Natural killer cell (primary cell): ENCODE data around the gene DGKB. TPM values are rescaled to one million over a fixed set of nuclear protein-coding genes. Genes with fewer than 3 reads are reported as not detected.

ENCODE experiments used
- ATAC-seq, 3 donors: fragments of 150-1000 bp in 2 of 3; fragments of 200-7000 bp in 1 of 3; cut with Tn5 transposase; 1 replicate in 1 of 3; 2 replicates in 2 of 3; pipeline ENCODE4 v1.10.0; 2021; ENCODE audit warnings: mild to moderate bottlenecking in 2 of 3, moderate library complexity in 2 of 3
- DNase-seq, 2 donors: peaks; one replicate each; pipeline versions ENCODE4 v3.0.0 to v3.0.0-alpha.2; 2013 to 2021; ENCODE audit warnings: mixed read lengths in 1 of 2
- H3K27ac ChIP-seq: one replicate; pipeline ENCODE4 v1.5.1; 2013; ENCODE audit warnings: mild to moderate bottlenecking, low read length
- H3K27me3 ChIP-seq: one replicate; pipeline ENCODE4 v1.6.1; 2013; ENCODE audit warnings: low read length; ENCODE audit not compliant: control insufficient read depth, insufficient read depth
- H3K36me3 ChIP-seq: one replicate; pipeline ENCODE4 v1.6.1; 2013; ENCODE audit warnings: low read length; ENCODE audit not compliant: control insufficient read depth, insufficient read depth
- H3K4me1 ChIP-seq: one replicate; pipeline ENCODE4 v1.6.1; 2013; ENCODE audit warnings: low read length; ENCODE audit not compliant: control insufficient read depth, insufficient read depth
- H3K4me3 ChIP-seq: one replicate; pipeline ENCODE4 v1.5.1; 2013; ENCODE audit warnings: low read length
- H3K9me3 ChIP-seq: one replicate; pipeline ENCODE4 v1.6.1; 2013; ENCODE audit warnings: low read length; ENCODE audit not compliant: control insufficient read depth, insufficient read depth
- H3K27ac Mint-ChIP-seq, 2 donors: one replicate each; pipeline ENCODE4 v1.8.0; 2022; ENCODE audit warnings: mild to moderate bottlenecking in 2 of 2, mixed read lengths in 2 of 2, moderate library complexity in 1 of 2
- H3K27me3 Mint-ChIP-seq, 2 donors: one replicate each; pipeline ENCODE4 v1.8.0; 2022; ENCODE audit warnings: low read depth in 2 of 2, mixed read lengths in 2 of 2
- H3K36me3 Mint-ChIP-seq: one replicate; pipeline ENCODE4 v1.8.0; 2022; ENCODE audit warnings: mixed read lengths
- H3K4me1 Mint-ChIP-seq, 2 donors: one replicate each; pipeline ENCODE4 v1.8.0; 2022; ENCODE audit warnings: mixed read lengths in 2 of 2
- H3K4me3 Mint-ChIP-seq: one replicate; pipeline ENCODE4 v1.8.0; 2022; ENCODE audit warnings: mild to moderate bottlenecking, moderate library complexity, mixed read lengths
- H3K9me3 Mint-ChIP-seq, 2 donors: one replicate each; pipeline ENCODE4 v1.8.0; 2022; ENCODE audit warnings: mixed read lengths in 2 of 2
- WGBS: methylation state at CpG from one replicate; pipeline ENCODE4 v1.1.7; 2013; ENCODE audit warnings: missing lambda C conversion rate; ENCODE audit not compliant: insufficient coverage; 5-methylcytosine and 5-hydroxymethylcytosine counted together
- intact Hi-C: fragments of 100-400 bp; cut with micrococcal nuclease; formaldehyde crosslinking; loops from one replicate; pipeline ENCODE4 v1.14.2; 2022
- total RNA-seq, 4 donors: library from RNA; stranded (reverse); fragments of 120-200 nt in 1 of 4; gene quantifications; one replicate each; pipeline versions ENCODE4 v1.2.3 to v1.2.4, GENCODE V29; 2013 to 2022
- TF ChIP-seq, protein P1 (sequence below): fragments of 200-600 bp; IDR thresholded peaks from one replicate; pipeline ENCODE4 v1.8.0; 2022; ENCODE audit warnings: antibody characterized with exemption

DGKB gene
- total RNA-seq, 3 donors from 2014 or later (not counting 1 experiment from before 2014, with no cell fraction given) = not detected

DNA sequence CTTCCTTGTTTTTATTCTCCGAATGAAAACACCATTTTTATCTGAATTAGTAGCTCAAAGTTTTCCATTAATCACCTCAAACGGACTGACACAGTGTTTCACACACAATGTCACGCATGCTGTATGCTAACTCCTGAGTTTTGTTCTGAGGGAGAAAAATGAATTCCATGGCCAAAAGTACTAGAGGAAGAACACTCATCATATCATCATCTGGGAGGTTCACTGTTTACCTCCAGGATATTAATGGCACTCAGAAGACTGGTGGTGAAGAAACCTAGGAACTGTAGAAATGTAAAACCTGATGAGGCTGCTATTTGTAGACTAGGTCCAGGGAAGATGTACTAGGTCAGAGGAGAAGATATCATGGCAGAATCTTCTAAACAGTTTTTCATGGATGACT lies 517.5 kb downstream of the DGKB start:
- Histone ChIP-seq H3K9me3 (no peaks in the 10 kb centered on the region), H3K27me3 (no peaks in the 10 kb centered on the region), H3K27ac (no peak overlapping the region), H3K4me1 (no peaks in the 10 kb centered on the region), H3K4me3 (no peak overlapping the region), H3K36me3 (no peaks in the 10 kb centered on the region)
- intact Hi-C loops = no loop called here
- TF ChIP-seq, protein P1, sequence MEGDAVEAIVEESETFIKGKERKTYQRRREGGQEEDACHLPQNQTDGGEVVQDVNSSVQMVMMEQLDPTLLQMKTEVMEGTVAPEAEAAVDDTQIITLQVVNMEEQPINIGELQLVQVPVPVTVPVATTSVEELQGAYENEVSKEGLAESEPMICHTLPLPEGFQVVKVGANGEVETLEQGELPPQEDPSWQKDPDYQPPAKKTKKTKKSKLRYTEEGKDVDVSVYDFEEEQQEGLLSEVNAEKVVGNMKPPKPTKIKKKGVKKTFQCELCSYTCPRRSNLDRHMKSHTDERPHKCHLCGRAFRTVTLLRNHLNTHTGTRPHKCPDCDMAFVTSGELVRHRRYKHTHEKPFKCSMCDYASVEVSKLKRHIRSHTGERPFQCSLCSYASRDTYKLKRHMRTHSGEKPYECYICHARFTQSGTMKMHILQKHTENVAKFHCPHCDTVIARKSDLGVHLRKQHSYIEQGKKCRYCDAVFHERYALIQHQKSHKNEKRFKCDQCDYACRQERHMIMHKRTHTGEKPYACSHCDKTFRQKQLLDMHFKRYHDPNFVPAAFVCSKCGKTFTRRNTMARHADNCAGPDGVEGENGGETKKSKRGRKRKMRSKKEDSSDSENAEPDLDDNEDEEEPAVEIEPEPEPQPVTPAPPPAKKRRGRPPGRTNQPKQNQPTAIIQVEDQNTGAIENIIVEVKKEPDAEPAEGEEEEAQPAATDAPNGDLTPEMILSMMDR = no peak
- H3K27ac Mint-ChIP-seq = no peak overlapping the region
- no peaks in the 10 kb centered on the region for H3K4me1 Mint-ChIP-seq
- H3K36me3 Mint-ChIP-seq = peaks cover 5% of the 10 kb centered on the region
- no peak overlapping the region for H3K4me3 Mint-ChIP-seq
- no peaks in the 10 kb centered on the region for H3K27me3 Mint-ChIP-seq
- DNase-seq (no peak), ATAC-seq (no peak)
- peaks cover 3 to 5% of the 10 kb centered on the region in 2 donors for H3K9me3 Mint-ChIP-seq
- 87% methylated on average over 3 of the region's 3 CpGs for WGBS

DNA sequence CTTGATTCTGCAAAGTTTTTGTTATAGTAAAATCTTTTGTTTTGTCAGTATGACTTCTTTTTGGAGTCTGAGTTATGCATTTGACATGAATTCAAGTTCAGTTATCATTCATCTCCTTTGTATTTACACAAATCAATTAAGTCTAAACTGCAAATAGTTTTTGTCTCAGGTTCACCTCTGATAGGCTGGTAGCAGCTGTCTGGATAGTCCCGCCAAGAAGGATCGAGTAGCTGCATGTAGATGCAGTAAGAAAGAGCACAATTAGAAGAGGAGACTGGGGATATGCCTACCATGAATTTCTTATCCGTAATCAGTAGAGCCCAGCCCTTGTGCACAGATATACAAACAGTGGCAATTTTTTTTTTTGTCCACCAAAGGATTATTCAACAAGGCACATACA lies 520.6 kb downstream of the DGKB start:
- DNase-seq (no peak), ATAC-seq (no peak)
- TF ChIP-seq, protein P1 = no peak
- Histone ChIP-seq H3K27me3 (no peaks in the 10 kb centered on the region), H3K36me3 (no peaks in the 10 kb centered on the region), H3K4me3 (no peak overlapping the region), H3K4me1 (no peaks in the 10 kb centered on the region), H3K27ac (no peak overlapping the region), H3K9me3 (no peaks in the 10 kb centered on the region)
- Mint-ChIP-seq H3K27ac (no peak overlapping the region), H3K4me3 (no peak overlapping the region), H3K4me1 (no peaks in the 10 kb centered on the region), H3K36me3 (peaks cover 5% of the 10 kb centered on the region), H3K9me3 (peaks cover 3 to 5% of the 10 kb centered on the region in 2 donors), H3K27me3 (no peaks in the 10 kb centered on the region)
- intact Hi-C loops = no loop called here
- 81% methylated on average over 3 of the region's 3 CpGs for WGBS

GRCh38 chr7:14381306-14381705 lies 521.2 kb downstream of the DGKB start:
- no peak overlapping the region for H3K27ac Mint-ChIP-seq
- peaks cover 3% of the 10 kb centered on the region in 2 donors for H3K9me3 Mint-ChIP-seq
- TF ChIP-seq, protein P1 = no peak
- no peak overlapping the region for H3K4me3 ChIP-seq
- no peaks in the 10 kb centered on the region for H3K4me1 ChIP-seq
- no peaks in the 10 kb centered on the region for H3K27me3 ChIP-seq
- no peak overlapping the region for H3K27ac ChIP-seq
- no peaks in the 10 kb centered on the region for H3K36me3 ChIP-seq
- WGBS = 77% methylated on average over 3 of the region's 3 CpGs
- ATAC-seq = no peak
- no peaks in the 10 kb centered on the region for H3K27me3 Mint-ChIP-seq
- intact Hi-C loops = no loop called here
- no peaks in the 10 kb centered on the region for H3K4me1 Mint-ChIP-seq
- no peak overlapping the region for H3K4me3 Mint-ChIP-seq
- DNase-seq = no peak
- H3K36me3 Mint-ChIP-seq = peaks cover 5% of the 10 kb centered on the region
- H3K9me3 ChIP-seq = no peaks in the 10 kb centered on the region

DNA sequence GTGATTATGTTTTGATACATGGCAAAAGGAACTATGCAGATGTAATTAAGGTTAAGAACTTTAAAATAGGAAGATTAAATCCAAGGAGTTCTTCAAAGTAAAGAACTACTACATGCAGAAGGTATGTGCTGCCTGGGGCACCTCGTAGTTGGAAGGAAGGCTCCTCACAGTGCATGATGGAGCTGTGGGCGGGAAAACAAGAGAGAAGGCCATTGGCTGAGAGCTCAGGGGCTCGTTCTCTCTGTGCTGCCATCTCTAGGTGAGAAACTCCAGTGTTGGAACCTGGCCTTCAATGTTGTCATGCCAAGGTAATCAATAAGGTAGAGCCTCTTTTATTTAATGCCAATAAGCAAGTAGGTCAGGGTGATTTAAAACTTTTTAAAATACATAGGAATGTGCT lies 521.7 kb downstream of the DGKB start:
- Histone ChIP-seq H3K27me3 (no peaks in the 10 kb centered on the region), H3K4me1 (no peaks in the 10 kb centered on the region), H3K9me3 (no peaks in the 10 kb centered on the region), H3K36me3 (no peaks in the 10 kb centered on the region), H3K4me3 (no peak overlapping the region), H3K27ac (no peak overlapping the region)
- no peaks in the 10 kb centered on the region for H3K4me1 Mint-ChIP-seq
- H3K27me3 Mint-ChIP-seq = no peaks in the 10 kb centered on the region
- H3K4me3 Mint-ChIP-seq = no peak overlapping the region
- DNase-seq (no peak), ATAC-seq (no peak)
- intact Hi-C loops = no loop called here
- TF ChIP-seq, protein P1 = no peak
- H3K9me3 Mint-ChIP-seq = peaks cover 2 to 3% of the 10 kb centered on the region in 2 donors
- H3K36me3 Mint-ChIP-seq = peaks cover 5% of the 10 kb centered on the region
- WGBS = 73% methylated on average over 3 of the region's 3 CpGs
- no peak overlapping the region for H3K27ac Mint-ChIP-seq
